Panc1 (cell line): ENCODE data around the gene HOMER1. TPM values are rescaled to one million over a fixed set of nuclear protein-coding genes. Genes with fewer than 3 reads are reported as not detected.

Experiments used
- ATAC-seq: fragments of 200-7000 bp; cut with Tn5 transposase; 2 replicates; pipeline ENCODE4 v1.9.1; 2020; ENCODE audit warnings: mild to moderate bottlenecking, moderate library complexity
- BruUV-seq: library from RNA; stranded (reverse); fragments of 400-500 nt; replicated peaks from 2 replicates; lab custom pipeline; 2021; lab: Mats Ljungman, UMichigan
- CTCF ChIA-PET: fragments of 300-600 bp; sonication (Branson Sonifier 250); formaldehyde crosslinking; loops from one replicate; lab custom pipeline; 2022; ENCODE audit warnings: antibody characterized with exemption; lab: Charles Lee
- POLR2A ChIA-PET: fragments of 300-600 bp; sonication (Branson Sonifier 250); formaldehyde crosslinking; loops from one replicate; lab custom pipeline; 2022; ENCODE audit warnings: antibody characterized with exemption; lab: Charles Lee
- DNase-seq: peaks from one replicate; pipeline ENCODE4 v3.0.0-alpha.2; 2010; ENCODE audit warnings: low read depth, low spot score
- H3K27ac ChIP-seq: 2 replicates; pipeline ENCODE4 v1.5.1; 2011; ENCODE audit warnings: mild to moderate bottlenecking, low read length, inconsistent platforms
- H3K27me3 ChIP-seq: fragments of 200-500 bp; sonication (Bioruptor generic); 2 replicates; pipeline ENCODE4 v1.6.0; 2014; ENCODE audit warnings: low read length, inconsistent platforms; ENCODE audit not compliant: control insufficient read depth, insufficient read depth
- H3K36me3 ChIP-seq: fragments of 200-500 bp; sonication (Bioruptor generic); 2 replicates; pipeline ENCODE4 v1.5.1; 2014; ENCODE audit warnings: inconsistent platforms, mild to moderate bottlenecking, low read length, moderate library complexity; ENCODE audit not compliant: control insufficient read depth, insufficient read depth
- H3K4me1 ChIP-seq: 2 replicates; pipeline ENCODE4 v1.5.1; 2011; ENCODE audit warnings: inconsistent platforms, mild to moderate bottlenecking, low read length, moderate library complexity; ENCODE audit not compliant: control insufficient read depth, insufficient read depth
- H3K4me3 ChIP-seq, 2 experiments: 2 replicates each; pipeline ENCODE4 v1.5.1; 2011 to 2012; ENCODE audit warnings: low read depth in 2 of 2, low read length in 2 of 2, mild to moderate bottlenecking in 2 of 2, inconsistent platforms in 1 of 2, moderate library complexity in 1 of 2
- H3K9me3 ChIP-seq: fragments of 200-500 bp; sonication (Bioruptor generic); 2 replicates; pipeline ENCODE4 v1.5.1; 2014; ENCODE audit warnings: low read depth, mild to moderate bottlenecking, inconsistent platforms, low read length, moderate library complexity; ENCODE audit not compliant: control insufficient read depth, insufficient read depth
- POLR2AphosphoS5 ChIP-seq: IDR thresholded peaks from 2 replicates; pipeline ENCODE4 v1.6.1; 2012; ENCODE audit warnings: mild to moderate bottlenecking, low read depth, low read length, moderate library complexity
- SIN3A ChIP-seq: IDR thresholded peaks from 2 replicates; pipeline ENCODE4 v1.6.1; 2012; ENCODE audit warnings: low read depth, mild to moderate bottlenecking, low read length, moderate library complexity, borderline replicate concordance; ENCODE audit not compliant: insufficient read depth
- TCF7L2 ChIP-seq: IDR thresholded peaks from 2 replicates; pipeline ENCODE4 v1.6.1; 2011; ENCODE audit warnings: mild to moderate bottlenecking, low read depth, low read length, inconsistent platforms
- in situ Hi-C: cut with HindIII; loops from 2 replicates; pipeline ENCODE4 v1.10.0; 2016; ENCODE audit warnings: low sequenced_read_pairs, low pct_unique_long_range_greater_than_20kb
- intact Hi-C: fragments of 100-400 bp; cut with micrococcal nuclease; formaldehyde crosslinking; loops from one replicate; pipeline ENCODE4 v1.10.0; 2022; ENCODE audit not compliant: unreplicated experiment
- total RNA-seq: library from RNA; stranded (reverse); gene quantifications from one replicate; pipeline ENCODE4 v1.2.1, GENCODE V29; 2021; ENCODE audit not compliant: unreplicated experiment
- TF ChIP-seq, protein P1 (sequence below): fragments of 450-650 bp; IDR thresholded peaks from 2 replicates; pipeline ENCODE4 v1.5.1; 2017; ENCODE audit warnings: mild to moderate bottlenecking
- TF ChIP-seq, protein P2 (sequence below), 2 experiments: IDR thresholded peaks; 2 replicates each; pipeline ENCODE4 v1.6.1; 2011 to 2012; ENCODE audit warnings: low read depth in 2 of 2, control low read depth in 1 of 2, low read length in 1 of 2, mild to moderate bottlenecking in 1 of 2, moderate library complexity in 1 of 2; ENCODE audit not compliant: insufficient read depth in 1 of 2

HOMER1 gene
- total RNA-seq, 1 experiment from 2014 or later, result 19.6 TPM

DNA sequence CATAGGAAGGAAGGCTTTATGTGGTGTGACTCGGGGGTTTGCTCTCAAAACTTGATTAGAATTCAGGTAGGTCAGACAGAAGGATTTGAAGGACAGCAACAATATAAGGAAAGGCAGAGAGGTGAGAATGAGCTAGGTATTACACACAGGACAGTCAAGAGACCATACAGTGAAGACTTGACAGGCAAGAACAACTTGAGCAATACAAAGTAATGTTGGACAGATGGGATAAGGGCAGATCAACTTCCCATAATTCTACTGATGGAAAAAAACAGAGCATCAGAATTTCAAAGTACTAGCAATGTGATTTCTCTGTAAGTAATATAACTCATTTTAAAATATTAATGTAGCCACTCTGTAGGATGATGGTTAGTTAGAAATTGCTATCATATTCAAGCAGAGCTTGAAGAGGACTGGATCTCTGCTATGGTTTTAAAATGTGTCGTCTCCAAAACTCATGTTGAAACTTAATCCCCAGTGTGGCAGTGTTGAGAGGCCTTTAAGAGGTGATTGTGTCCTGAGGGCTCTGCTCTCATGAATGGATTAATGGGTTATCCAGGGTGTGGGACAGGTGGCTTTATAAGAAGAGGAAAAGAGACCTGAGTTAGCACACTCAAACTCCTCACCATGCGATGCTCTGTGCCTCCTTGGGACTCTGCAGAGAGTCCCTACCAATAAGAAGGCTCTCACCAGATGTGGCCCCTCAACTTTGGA lies 22.4 kb upstream of the HOMER1 start:
- H3K27me3 ChIP-seq, result no peaks in the 10 kb centered on the region
- CTCF ChIA-PET, result interaction anchor here (0.6 to 0.7 kb wide), 2 partner anchors 9 to 283 kb away, joined by 3 to 4 read pairs; no protein-coding TSS in a partner anchor
- in situ Hi-C loops (no loop called here), intact Hi-C loops (no loop called here)
- H3K4me3 ChIP-seq, result no peak overlapping the region
- ATAC-seq (no peak), DNase-seq (no peak)
- no peak overlapping the region for H3K27ac ChIP-seq
- TF ChIP-seq, protein P1, sequence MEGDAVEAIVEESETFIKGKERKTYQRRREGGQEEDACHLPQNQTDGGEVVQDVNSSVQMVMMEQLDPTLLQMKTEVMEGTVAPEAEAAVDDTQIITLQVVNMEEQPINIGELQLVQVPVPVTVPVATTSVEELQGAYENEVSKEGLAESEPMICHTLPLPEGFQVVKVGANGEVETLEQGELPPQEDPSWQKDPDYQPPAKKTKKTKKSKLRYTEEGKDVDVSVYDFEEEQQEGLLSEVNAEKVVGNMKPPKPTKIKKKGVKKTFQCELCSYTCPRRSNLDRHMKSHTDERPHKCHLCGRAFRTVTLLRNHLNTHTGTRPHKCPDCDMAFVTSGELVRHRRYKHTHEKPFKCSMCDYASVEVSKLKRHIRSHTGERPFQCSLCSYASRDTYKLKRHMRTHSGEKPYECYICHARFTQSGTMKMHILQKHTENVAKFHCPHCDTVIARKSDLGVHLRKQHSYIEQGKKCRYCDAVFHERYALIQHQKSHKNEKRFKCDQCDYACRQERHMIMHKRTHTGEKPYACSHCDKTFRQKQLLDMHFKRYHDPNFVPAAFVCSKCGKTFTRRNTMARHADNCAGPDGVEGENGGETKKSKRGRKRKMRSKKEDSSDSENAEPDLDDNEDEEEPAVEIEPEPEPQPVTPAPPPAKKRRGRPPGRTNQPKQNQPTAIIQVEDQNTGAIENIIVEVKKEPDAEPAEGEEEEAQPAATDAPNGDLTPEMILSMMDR, result 0 out of 2 replicates have a peak, but pooled peaks have one; percentile 4
- no peak for TF ChIP-seq POLR2AphosphoS5
- no peak for TF ChIP-seq TCF7L2
- BruUV-seq, result no TSS peak
- H3K4me1 ChIP-seq, result no peaks in the 10 kb centered on the region
- POLR2A ChIA-PET, result interaction anchor here (0.6 kb wide), 1 partner anchor 12 kb away, joined by 14 read pairs; no protein-coding TSS in a partner anchor
- no peaks in the 10 kb centered on the region for H3K36me3 ChIP-seq
- no peaks in the 10 kb centered on the region for H3K9me3 ChIP-seq

DNA sequence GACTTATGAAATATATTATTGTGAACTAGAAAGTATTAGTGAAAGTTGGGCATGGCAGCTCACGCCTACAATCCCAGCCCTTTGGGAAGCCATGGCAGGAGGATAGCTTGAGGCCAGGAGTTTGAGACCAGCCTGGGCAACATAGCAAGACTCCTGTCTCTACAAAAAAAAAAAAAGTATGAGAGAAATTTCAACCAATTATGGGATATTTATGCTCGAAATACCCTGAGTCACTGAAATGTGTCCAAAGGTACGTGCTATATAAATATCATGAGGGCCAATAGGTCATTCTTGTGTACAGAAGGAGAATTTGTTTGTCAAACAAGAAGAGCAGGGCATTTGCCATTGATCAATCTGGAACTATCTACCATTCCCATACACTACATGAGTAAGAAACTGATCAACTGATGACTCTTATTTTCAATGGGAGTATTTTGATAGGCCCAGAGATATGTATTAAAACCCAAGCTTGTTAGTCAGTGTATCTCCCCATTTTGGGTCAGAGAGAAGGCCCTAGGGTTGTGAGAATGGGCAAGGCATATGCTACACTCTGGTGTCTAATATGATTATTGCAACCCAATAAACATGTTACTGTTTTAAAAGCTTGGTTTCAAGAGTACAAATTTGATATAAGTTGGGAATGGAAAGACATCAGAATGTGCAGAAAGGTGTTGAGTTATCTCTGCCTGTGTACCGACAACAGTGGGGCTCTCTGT lies 21.7 kb upstream of the HOMER1 start:
- CTCF ChIA-PET, result interaction anchor here (0.6 to 0.7 kb wide), 2 partner anchors 70 to 282 kb away, joined by 3 to 4 read pairs; no protein-coding TSS in a partner anchor
- Histone ChIP-seq H3K4me3 (no peak overlapping the region), H3K27me3 (no peaks in the 10 kb centered on the region), H3K36me3 (no peaks in the 10 kb centered on the region), H3K27ac (no peak overlapping the region), H3K4me1 (no peaks in the 10 kb centered on the region), H3K9me3 (no peaks in the 10 kb centered on the region)
- ATAC-seq (no peak), DNase-seq (no peak)
- intact Hi-C loops, result no loop called here
- in situ Hi-C loops, result no loop called here
- no peak for TF ChIP-seq SIN3A
- no peak for TF ChIP-seq TCF7L2
- TF ChIP-seq, protein P2, sequence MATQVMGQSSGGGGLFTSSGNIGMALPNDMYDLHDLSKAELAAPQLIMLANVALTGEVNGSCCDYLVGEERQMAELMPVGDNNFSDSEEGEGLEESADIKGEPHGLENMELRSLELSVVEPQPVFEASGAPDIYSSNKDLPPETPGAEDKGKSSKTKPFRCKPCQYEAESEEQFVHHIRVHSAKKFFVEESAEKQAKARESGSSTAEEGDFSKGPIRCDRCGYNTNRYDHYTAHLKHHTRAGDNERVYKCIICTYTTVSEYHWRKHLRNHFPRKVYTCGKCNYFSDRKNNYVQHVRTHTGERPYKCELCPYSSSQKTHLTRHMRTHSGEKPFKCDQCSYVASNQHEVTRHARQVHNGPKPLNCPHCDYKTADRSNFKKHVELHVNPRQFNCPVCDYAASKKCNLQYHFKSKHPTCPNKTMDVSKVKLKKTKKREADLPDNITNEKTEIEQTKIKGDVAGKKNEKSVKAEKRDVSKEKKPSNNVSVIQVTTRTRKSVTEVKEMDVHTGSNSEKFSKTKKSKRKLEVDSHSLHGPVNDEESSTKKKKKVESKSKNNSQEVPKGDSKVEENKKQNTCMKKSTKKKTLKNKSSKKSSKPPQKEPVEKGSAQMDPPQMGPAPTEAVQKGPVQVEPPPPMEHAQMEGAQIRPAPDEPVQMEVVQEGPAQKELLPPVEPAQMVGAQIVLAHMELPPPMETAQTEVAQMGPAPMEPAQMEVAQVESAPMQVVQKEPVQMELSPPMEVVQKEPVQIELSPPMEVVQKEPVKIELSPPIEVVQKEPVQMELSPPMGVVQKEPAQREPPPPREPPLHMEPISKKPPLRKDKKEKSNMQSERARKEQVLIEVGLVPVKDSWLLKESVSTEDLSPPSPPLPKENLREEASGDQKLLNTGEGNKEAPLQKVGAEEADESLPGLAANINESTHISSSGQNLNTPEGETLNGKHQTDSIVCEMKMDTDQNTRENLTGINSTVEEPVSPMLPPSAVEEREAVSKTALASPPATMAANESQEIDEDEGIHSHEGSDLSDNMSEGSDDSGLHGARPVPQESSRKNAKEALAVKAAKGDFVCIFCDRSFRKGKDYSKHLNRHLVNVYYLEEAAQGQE (IDR thresholded peaks at IDR 0.05; ENCODE audit: insufficient read depth in 1 of 2, low read depth in 2 of 2, low read length in 1 of 2), result no peak
- TF ChIP-seq POLR2AphosphoS5, result no peak
- TF ChIP-seq, protein P1, result peak; percentile 19; the same call in 1 of the 2 replicates
- POLR2A ChIA-PET, result no interaction called here
- BruUV-seq, result no TSS peak
